ENCODE measurements around the gene WFDC10B.

DNA sequence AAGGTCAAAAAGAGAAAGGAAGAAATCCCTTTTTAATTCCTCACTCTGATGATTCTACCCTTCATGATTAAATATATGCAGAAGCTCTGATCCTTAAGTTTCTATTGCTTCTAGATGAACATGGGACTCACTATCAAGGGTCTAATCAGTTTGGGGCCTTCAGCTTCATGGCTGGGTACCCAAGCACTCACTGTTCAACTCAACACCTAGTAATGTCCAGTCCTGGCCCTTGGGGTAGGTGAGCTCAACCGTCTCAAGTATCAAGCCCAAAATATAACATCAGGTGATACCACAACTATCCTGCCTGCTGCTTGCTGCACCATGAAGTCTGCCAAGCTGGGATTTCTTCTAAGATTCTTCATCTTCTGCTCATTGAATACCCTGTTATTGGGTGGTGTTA lies 17.2 kb upstream of the WFDC10B start, which contains the start of gene SPINT4:
- TF ChIP-seq, protein P1, sequence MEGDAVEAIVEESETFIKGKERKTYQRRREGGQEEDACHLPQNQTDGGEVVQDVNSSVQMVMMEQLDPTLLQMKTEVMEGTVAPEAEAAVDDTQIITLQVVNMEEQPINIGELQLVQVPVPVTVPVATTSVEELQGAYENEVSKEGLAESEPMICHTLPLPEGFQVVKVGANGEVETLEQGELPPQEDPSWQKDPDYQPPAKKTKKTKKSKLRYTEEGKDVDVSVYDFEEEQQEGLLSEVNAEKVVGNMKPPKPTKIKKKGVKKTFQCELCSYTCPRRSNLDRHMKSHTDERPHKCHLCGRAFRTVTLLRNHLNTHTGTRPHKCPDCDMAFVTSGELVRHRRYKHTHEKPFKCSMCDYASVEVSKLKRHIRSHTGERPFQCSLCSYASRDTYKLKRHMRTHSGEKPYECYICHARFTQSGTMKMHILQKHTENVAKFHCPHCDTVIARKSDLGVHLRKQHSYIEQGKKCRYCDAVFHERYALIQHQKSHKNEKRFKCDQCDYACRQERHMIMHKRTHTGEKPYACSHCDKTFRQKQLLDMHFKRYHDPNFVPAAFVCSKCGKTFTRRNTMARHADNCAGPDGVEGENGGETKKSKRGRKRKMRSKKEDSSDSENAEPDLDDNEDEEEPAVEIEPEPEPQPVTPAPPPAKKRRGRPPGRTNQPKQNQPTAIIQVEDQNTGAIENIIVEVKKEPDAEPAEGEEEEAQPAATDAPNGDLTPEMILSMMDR (IDR thresholded peaks at IDR 0.05; ENCODE audit: insufficient read depth, low read length) = no peak
- TF ChIP-seq GABPA (IDR thresholded peaks at IDR 0.05; ENCODE audit: low read depth) = no peak
- no peak for TF ChIP-seq POLR2AphosphoS5 (IDR thresholded peaks at IDR 0.05; ENCODE audit: low read depth)
- TF ChIP-seq SPI1 (IDR thresholded peaks at IDR 0.05; ENCODE audit: borderline replicate concordance, low read depth) = no peak

Measured in HL-60 (cell line).